Measurements from ENCODE around the gene RCC2. TPM values are rescaled to one million over a fixed set of nuclear protein-coding genes. Genes with fewer than 3 reads are reported as not detected.
"Not testable (repeated sequence)": the region's sequence is repeated elsewhere in the genome, so short reads cannot be mapped to it uniquely, and the experiment has no call there.

RCC2 gene
- total and polyA plus RNA-seq, 2 donors from 2014 or later = 16.1 to 46.8 TPM

DNA sequence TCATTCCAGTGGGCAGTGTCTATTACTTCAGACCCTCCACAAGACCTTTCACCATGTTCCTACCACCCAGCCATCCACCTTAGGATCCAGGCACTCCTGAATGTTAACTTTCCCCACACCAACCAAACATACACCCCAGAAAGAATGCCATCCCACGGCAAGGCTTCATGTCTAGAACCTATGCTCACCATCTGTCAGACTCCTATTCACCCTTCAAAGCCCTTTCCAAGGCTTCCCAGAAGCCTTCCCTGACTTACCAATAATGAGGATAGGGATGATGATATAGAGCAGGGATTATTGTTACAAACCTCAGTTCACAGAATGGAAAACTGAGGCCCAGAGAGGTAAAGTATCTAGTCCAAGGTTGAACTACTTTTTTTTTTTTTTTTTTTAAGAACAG lies 19.3 kb upstream of the RCC2 start:
- H3K36me3 ChIP-seq (ENCODE audit: control insufficient read depth in 2 of 3, insufficient read depth in 3 of 3, low read length in 3 of 3) = no peaks in the 10 kb centered on the region
- no peak overlapping the region for H3K4me3 ChIP-seq (ENCODE audit: low read length in 3 of 3)
- H3K4me1 ChIP-seq (ENCODE audit: control insufficient read depth in 2 of 3, insufficient read depth in 2 of 3, low read depth in 1 of 3, low read length in 3 of 3) = no peaks in the 10 kb centered on the region
- FAIRE-seq (no peak), DNase-seq (no peak)
- TF ChIP-seq, protein P1, sequence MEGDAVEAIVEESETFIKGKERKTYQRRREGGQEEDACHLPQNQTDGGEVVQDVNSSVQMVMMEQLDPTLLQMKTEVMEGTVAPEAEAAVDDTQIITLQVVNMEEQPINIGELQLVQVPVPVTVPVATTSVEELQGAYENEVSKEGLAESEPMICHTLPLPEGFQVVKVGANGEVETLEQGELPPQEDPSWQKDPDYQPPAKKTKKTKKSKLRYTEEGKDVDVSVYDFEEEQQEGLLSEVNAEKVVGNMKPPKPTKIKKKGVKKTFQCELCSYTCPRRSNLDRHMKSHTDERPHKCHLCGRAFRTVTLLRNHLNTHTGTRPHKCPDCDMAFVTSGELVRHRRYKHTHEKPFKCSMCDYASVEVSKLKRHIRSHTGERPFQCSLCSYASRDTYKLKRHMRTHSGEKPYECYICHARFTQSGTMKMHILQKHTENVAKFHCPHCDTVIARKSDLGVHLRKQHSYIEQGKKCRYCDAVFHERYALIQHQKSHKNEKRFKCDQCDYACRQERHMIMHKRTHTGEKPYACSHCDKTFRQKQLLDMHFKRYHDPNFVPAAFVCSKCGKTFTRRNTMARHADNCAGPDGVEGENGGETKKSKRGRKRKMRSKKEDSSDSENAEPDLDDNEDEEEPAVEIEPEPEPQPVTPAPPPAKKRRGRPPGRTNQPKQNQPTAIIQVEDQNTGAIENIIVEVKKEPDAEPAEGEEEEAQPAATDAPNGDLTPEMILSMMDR (IDR thresholded peaks at IDR 0.05; ENCODE audit: borderline replicate concordance, extremely low read depth, insufficient read depth) = no peak
- no peaks in the 10 kb centered on the region for H3K27me3 ChIP-seq (ENCODE audit: control insufficient read depth, insufficient read depth, low read length)
- intact Hi-C loops (cut with DNase I) = no loop called here
- H3K9me3 ChIP-seq (ENCODE audit: control insufficient read depth in 2 of 3, insufficient read depth in 1 of 3, low read length in 3 of 3) = no peaks in the 10 kb centered on the region
- H3K9ac ChIP-seq (ENCODE audit: low read length in 3 of 3) = no peak overlapping the region
- H3K27ac ChIP-seq (ENCODE audit: low read depth in 2 of 2, low read length in 2 of 2) = no peak overlapping the region

DNA sequence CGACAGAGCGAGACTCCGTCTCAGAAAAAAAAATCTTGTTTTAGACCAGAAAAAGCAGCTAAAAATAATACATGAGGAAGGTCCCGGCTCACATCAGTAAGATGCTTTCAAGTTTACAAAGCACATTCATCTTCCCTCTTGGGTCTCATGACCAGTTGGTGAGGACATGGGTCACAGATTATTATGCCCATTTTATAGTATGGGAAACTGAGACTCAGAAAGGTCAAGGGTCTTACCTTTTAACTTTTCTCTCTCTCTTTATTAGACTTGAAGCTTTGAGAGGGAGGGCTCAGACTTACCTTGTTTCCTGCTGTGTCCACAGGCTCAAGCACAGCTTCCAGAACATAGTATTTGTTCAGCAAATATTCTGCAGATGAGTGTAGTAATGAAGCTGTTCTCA lies 13.2 kb upstream of the RCC2 start:
- no peak overlapping the region for H3K4me3 ChIP-seq (ENCODE audit: low read length in 3 of 3)
- DNase-seq (no peak), FAIRE-seq (no peak)
- no peaks in the 10 kb centered on the region for H3K4me1 ChIP-seq (ENCODE audit: control insufficient read depth in 2 of 3, insufficient read depth in 2 of 3, low read depth in 1 of 3, low read length in 3 of 3)
- no peaks in the 10 kb centered on the region for H3K9me3 ChIP-seq (ENCODE audit: control insufficient read depth in 2 of 3, insufficient read depth in 1 of 3, low read length in 3 of 3)
- H3K27me3 ChIP-seq (ENCODE audit: control insufficient read depth, insufficient read depth, low read length) = no peaks in the 10 kb centered on the region
- no peak overlapping the region for H3K27ac ChIP-seq (ENCODE audit: low read depth in 2 of 2, low read length in 2 of 2)
- TF ChIP-seq, protein P1 (IDR thresholded peaks at IDR 0.05; ENCODE audit: borderline replicate concordance, extremely low read depth, insufficient read depth) = no peak
- no peak overlapping the region for H3K9ac ChIP-seq (ENCODE audit: low read length in 3 of 3)
- no peaks in the 10 kb centered on the region for H3K36me3 ChIP-seq (ENCODE audit: control insufficient read depth in 2 of 3, insufficient read depth in 3 of 3, low read length in 3 of 3)
- intact Hi-C loops (cut with DNase I) = no loop called here

DNA sequence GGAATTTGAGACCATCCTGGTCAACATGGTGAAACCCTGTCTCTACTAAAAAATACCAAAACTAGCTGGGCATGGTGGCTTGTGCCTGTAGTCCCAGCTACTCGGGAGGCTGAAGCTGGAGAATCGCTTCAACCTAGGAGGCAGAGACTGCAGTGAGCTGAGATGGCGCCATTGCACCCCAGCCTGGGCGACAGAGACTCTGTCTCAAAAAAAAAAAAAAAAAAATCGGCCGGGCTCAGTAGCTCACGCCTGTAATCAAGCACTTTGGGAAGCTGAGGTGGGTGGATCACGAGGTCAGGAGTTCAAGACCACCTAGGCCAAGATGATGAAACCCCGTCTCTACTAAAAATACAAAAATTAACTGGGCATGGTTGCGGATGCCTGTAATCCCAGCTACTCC lies 12.7 kb upstream of the RCC2 start:
- H3K36me3 ChIP-seq (ENCODE audit: control insufficient read depth in 2 of 3, insufficient read depth in 3 of 3, low read length in 3 of 3); H3K4me1 ChIP-seq (ENCODE audit: control insufficient read depth in 2 of 3, insufficient read depth in 2 of 3, low read depth in 1 of 3, low read length in 3 of 3); H3K9ac ChIP-seq (ENCODE audit: low read length in 3 of 3); intact Hi-C loops (cut with DNase I); H3K27me3 ChIP-seq (ENCODE audit: control insufficient read depth, insufficient read depth, low read length); H3K27ac ChIP-seq (ENCODE audit: low read depth in 2 of 2, low read length in 2 of 2); H3K4me3 ChIP-seq (ENCODE audit: low read length in 3 of 3); H3K9me3 ChIP-seq (ENCODE audit: control insufficient read depth in 2 of 3, insufficient read depth in 1 of 3, low read length in 3 of 3); FAIRE-seq: not testable (repeated sequence)
- peak in 1 of 5 donors; percentile 17 for DNase-seq

DNA sequence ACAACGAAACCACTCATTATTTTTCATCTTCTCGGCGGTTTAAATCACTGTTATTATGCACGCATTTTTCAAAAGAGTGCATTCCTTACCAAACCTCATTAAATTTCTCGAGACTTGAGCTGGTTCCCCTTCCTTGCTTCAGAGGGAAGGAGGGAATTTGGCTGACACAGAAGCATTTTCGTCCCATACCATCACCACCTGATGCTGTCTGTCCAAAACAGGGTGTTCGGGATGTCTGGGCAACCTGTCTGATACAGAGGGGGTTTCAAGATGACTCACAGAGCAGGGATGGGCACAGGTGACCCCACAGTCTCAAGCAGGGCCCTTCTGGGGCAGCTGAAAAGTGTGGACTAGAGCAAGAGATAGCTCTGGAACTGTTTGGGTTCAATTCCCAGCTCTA lies 12.3 kb upstream of the RCC2 start:
- intact Hi-C loops (cut with DNase I) = no loop called here
- no peaks in the 10 kb centered on the region for H3K9me3 ChIP-seq (ENCODE audit: control insufficient read depth in 2 of 3, insufficient read depth in 1 of 3, low read length in 3 of 3)
- no peak for FAIRE-seq

More for the DNA sequence above, 12.3 kb upstream of the RCC2 start:
- no peaks in the 10 kb centered on the region for H3K4me1 ChIP-seq (ENCODE audit: control insufficient read depth in 2 of 3, insufficient read depth in 2 of 3, low read depth in 1 of 3, low read length in 3 of 3)
- DNase-seq = peak in 1 of 5 donors; percentile 25
- H3K27ac ChIP-seq (ENCODE audit: low read depth in 2 of 2, low read length in 2 of 2) = no peak overlapping the region
- TF ChIP-seq, protein P1 (IDR thresholded peaks at IDR 0.05; ENCODE audit: borderline replicate concordance, extremely low read depth, insufficient read depth) = no peak
- H3K9ac ChIP-seq (ENCODE audit: low read length in 3 of 3) = no peak overlapping the region
- H3K36me3 ChIP-seq (ENCODE audit: control insufficient read depth in 2 of 3, insufficient read depth in 3 of 3, low read length in 3 of 3) = no peaks in the 10 kb centered on the region
- H3K27me3 ChIP-seq (ENCODE audit: control insufficient read depth, insufficient read depth, low read length) = no peaks in the 10 kb centered on the region
- H3K4me3 ChIP-seq (ENCODE audit: low read length in 3 of 3) = no peak overlapping the region

All from kidney (tissue), 14 donors.